ENCODE results near the gene KIRREL3. TPM values are rescaled to one million over a fixed set of nuclear protein-coding genes. Genes with fewer than 3 reads are reported as not detected.

KIRREL3 gene
- total and polyA plus RNA-seq, 2 of the 8 experiments (the other 6 are each of a cell fraction or from before 2014, with no cell fraction given) = 0.29 to 0.32 TPM

DNA sequence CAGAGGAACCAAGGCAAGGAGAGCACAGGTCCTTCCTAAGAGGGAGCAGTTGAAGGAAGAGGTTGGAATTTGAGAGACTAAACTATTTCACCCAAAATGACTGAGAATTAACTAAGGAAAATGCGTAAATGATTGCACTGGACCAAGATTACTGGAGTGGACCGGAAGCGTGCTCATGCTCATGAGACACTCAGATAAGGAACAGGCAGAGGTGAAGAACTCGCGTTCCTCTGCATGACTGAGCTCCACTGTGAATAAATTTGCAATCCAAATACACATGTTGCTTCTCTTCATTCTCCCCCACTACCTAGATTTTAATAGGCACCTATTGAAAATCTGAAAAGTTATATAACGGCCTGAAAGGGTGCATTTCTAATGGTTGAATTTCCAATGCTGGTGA, 207.0 kb downstream of the KIRREL3 start (continued):
- TF ChIP-seq SIX5 (IDR thresholded peaks at IDR 0.05; ENCODE audit: low read depth, low read length) (no peak), GABPA (IDR thresholded peaks at IDR 0.05; ENCODE audit: borderline replicate concordance, insufficient read depth, low read length) (no peak), CHD2 (IDR thresholded peaks at IDR 0.05; ENCODE audit: low read length) (no peak), ASH2L (IDR thresholded peaks at IDR 0.05; ENCODE audit: low read length) (no peak), CHD1 (IDR thresholded peaks at IDR 0.05; ENCODE audit: low read depth, low read length) (no peak), JUND (IDR thresholded peaks at IDR 0.05; ENCODE audit: low read length) (no peak)

Data from H1 (cell line).